MM.1S (cell line): Measurements from ENCODE around the gene ABTB2.

Experiments
- DNase-seq: peaks from one replicate; pipeline ENCODE4 v3.0.0-alpha.2; 2015
- H2AFZ ChIP-seq: fragments of 300-600 bp; sonication (generic); 2 replicates; pipeline ENCODE4 v1.6.0; 2016; ENCODE audit warnings: antibody characterized with exemption, low read length
- H3F3A ChIP-seq: fragments of 300-600 bp; sonication (generic); 2 replicates; pipeline ENCODE4 v1.6.1; 2016; ENCODE audit warnings: mild to moderate bottlenecking, antibody characterized with exemption, low read length, moderate library complexity, mixed read lengths; ENCODE audit not compliant: insufficient read depth
- H3K27ac ChIP-seq: fragments of 300-600 bp; sonication (generic); 2 replicates; pipeline ENCODE4 v1.5.1; 2016; ENCODE audit warnings: mild to moderate bottlenecking, low read length
- H3K27me3 ChIP-seq: fragments of 300-600 bp; sonication (generic); replicated peaks from 2 replicates; pipeline ENCODE4 v1.6.0; 2016; ENCODE audit warnings: low read length; ENCODE audit not compliant: insufficient read depth
- H3K36me3 ChIP-seq: fragments of 300-600 bp; sonication (generic); replicated peaks from 2 replicates; pipeline ENCODE4 v1.6.1; 2016; ENCODE audit warnings: mild to moderate bottlenecking, low read length, mixed read lengths; ENCODE audit not compliant: insufficient read depth
- H3K4me1 ChIP-seq: fragments of 300-600 bp; sonication (generic); 2 replicates; pipeline ENCODE4 v1.6.1; 2016; ENCODE audit warnings: low read length, mixed read lengths
- H3K4me2 ChIP-seq: fragments of 300-600 bp; sonication (generic); 2 replicates; pipeline ENCODE4 v1.6.0; 2016; ENCODE audit warnings: low read depth, low read length
- H3K4me3 ChIP-seq: fragments of 300-600 bp; sonication (generic); 2 replicates; pipeline ENCODE4 v1.5.1; 2016; ENCODE audit warnings: low read length, mixed read lengths
- H3K79me2 ChIP-seq: fragments of 300-600 bp; sonication (generic); 2 replicates; pipeline ENCODE4 v1.6.1; 2016; ENCODE audit warnings: mixed run types, low read length, mixed read lengths
- H3K9ac ChIP-seq: fragments of 300-600 bp; sonication (generic); 2 replicates; pipeline ENCODE4 v1.6.1; 2016; ENCODE audit warnings: low read length, mixed read lengths
- H3K9me2 ChIP-seq: fragments of 300-600 bp; sonication (generic); replicated peaks from 2 replicates; pipeline ENCODE4 v1.6.1; 2016; ENCODE audit warnings: mild to moderate bottlenecking, low read length, mixed read lengths; ENCODE audit not compliant: insufficient read depth
- H3K9me3 ChIP-seq: fragments of 300-600 bp; sonication (generic); replicated peaks from 2 replicates; pipeline ENCODE4 v1.6.1; 2016; ENCODE audit warnings: mild to moderate bottlenecking, low read length, mixed read lengths; ENCODE audit not compliant: insufficient read depth
- H4K20me1 ChIP-seq: fragments of 300-600 bp; sonication (generic); 2 replicates; pipeline ENCODE4 v1.6.1; 2016; ENCODE audit warnings: mild to moderate bottlenecking, low read length, moderate library complexity, mixed read lengths; ENCODE audit not compliant: insufficient read depth
- CTCF ChIP-seq: fragments of 300-600 bp; sonication (generic); IDR thresholded peaks from 2 replicates; pipeline ENCODE4 v1.5.1; 2016; ENCODE audit warnings: antibody characterized with exemption, low read length, mixed read lengths
- EZH2 ChIP-seq: fragments of 300-600 bp; sonication (generic); optimal IDR thresholded peaks from 2 replicates; pipeline ENCODE3; 2017; ENCODE audit warnings: low read depth, mild to moderate bottlenecking, antibody characterized with exemption, low read length, mixed read lengths
- EZH2phosphoT487 ChIP-seq: fragments of 300-600 bp; sonication (generic); IDR thresholded peaks from 2 replicates; pipeline ENCODE4 v1.6.1; 2018; ENCODE audit warnings: antibody characterized with exemption, low read length

The ABTB2 gene

GRCh38 chr11:34315394-34315793 is 42.4 kb downstream of the ABTB2 start:
- Histone ChIP-seq H3K4me2 (no peak overlapping the region), H3K9ac (no peak overlapping the region), H3F3A (no peaks in the 10 kb centered on the region), H3K79me2 (no peaks in the 10 kb centered on the region), H3K9me2 (no peaks in the 10 kb centered on the region), H3K27ac (no peak overlapping the region), H2AFZ (no peak overlapping the region), H3K27me3 (no peaks in the 10 kb centered on the region), H3K9me3 (no peaks in the 10 kb centered on the region), H4K20me1 (no peaks in the 10 kb centered on the region), H3K36me3 (no peaks in the 10 kb centered on the region), H3K4me1 (no peaks in the 10 kb centered on the region), H3K4me3 (no peak overlapping the region)
- TF ChIP-seq EZH2 (no peak), EZH2phosphoT487 (no peak)
- no peak for DNase-seq

DNA sequence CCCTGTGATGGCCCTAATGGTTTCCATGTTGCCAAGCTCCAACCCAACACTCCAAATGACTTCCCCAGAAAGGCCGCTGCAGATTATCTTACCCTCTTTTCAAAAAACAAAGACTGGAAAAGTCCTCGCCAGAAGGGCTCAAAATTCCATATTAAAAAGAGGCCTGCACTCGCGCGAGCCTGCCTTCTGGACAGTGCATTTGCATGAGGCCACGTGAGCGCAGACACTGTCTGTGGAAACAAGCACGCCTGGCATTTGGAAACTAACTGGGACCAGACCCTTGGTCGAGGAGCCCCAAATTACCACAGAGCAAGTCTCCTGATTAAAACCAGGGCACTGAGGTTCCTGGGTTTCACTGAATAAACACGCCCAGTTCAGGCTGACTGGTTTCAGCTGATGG is 42.9 kb downstream of the ABTB2 start:
- Histone ChIP-seq H3K9me3 (no peaks in the 10 kb centered on the region), H3K27ac (no peak overlapping the region), H3K79me2 (no peaks in the 10 kb centered on the region), H2AFZ (no peak overlapping the region), H3K36me3 (no peaks in the 10 kb centered on the region), H4K20me1 (no peaks in the 10 kb centered on the region), H3K4me3 (no peak overlapping the region), H3K4me1 (no peaks in the 10 kb centered on the region), H3K9me2 (no peaks in the 10 kb centered on the region), H3F3A (no peaks in the 10 kb centered on the region), H3K9ac (no peak overlapping the region), H3K4me2 (no peak overlapping the region), H3K27me3 (no peaks in the 10 kb centered on the region)
- DNase-seq = no peak
- TF ChIP-seq CTCF (no peak), EZH2phosphoT487 (no peak), EZH2 (no peak)

- TF ChIP-seq EZH2phosphoT487 (no peak), EZH2 (no peak), CTCF (no peak)
- no peak overlapping the region for H3K4me2 ChIP-seq
- no peak overlapping the region for H3K4me3 ChIP-seq
Measured at GRCh38 chr11:34314176-34314575, 43.6 kb downstream of the ABTB2 start.

GRCh38 chr11:34313099-34313517 is 44.7 kb downstream of the ABTB2 start:
- no peak overlapping the region for H3K9ac ChIP-seq
- no peak overlapping the region for H2AFZ ChIP-seq
- H3K4me3 ChIP-seq = no peak overlapping the region
- no peaks in the 10 kb centered on the region for H3K79me2 ChIP-seq
- no peaks in the 10 kb centered on the region for H3K4me1 ChIP-seq
- no peak overlapping the region for H3K4me2 ChIP-seq
- H3K27me3 ChIP-seq = no peaks in the 10 kb centered on the region
- no peaks in the 10 kb centered on the region for H3K9me2 ChIP-seq
- H3F3A ChIP-seq = no peaks in the 10 kb centered on the region
- H4K20me1 ChIP-seq = no peaks in the 10 kb centered on the region
- no peaks in the 10 kb centered on the region for H3K9me3 ChIP-seq
- DNase-seq = no peak
- no peaks in the 10 kb centered on the region for H3K36me3 ChIP-seq
- TF ChIP-seq EZH2phosphoT487 (no peak), EZH2 (no peak), CTCF (no peak)
- H3K27ac ChIP-seq = no peak overlapping the region

More at GRCh38 chr11:34314176-34314575, 43.6 kb downstream of the ABTB2 start:
- no peak overlapping the region for H3K9ac ChIP-seq
- H3K4me1 ChIP-seq = no peaks in the 10 kb centered on the region
- H3K27ac ChIP-seq = no peak overlapping the region
- no peaks in the 10 kb centered on the region for H3K27me3 ChIP-seq
- H3F3A ChIP-seq = no peaks in the 10 kb centered on the region
- H3K36me3 ChIP-seq = no peaks in the 10 kb centered on the region
- H2AFZ ChIP-seq = no peak overlapping the region
- H4K20me1 ChIP-seq = no peaks in the 10 kb centered on the region
- no peaks in the 10 kb centered on the region for H3K79me2 ChIP-seq
- no peak for DNase-seq
- H3K9me3 ChIP-seq = no peaks in the 10 kb centered on the region
- no peaks in the 10 kb centered on the region for H3K9me2 ChIP-seq
